HEK293T (cell line): ENCODE data around the gene COPS8.

Source experiments
- CTCF ChIA-PET: fragments of 350-600 bp; formaldehyde crosslinking; extraction: SDS; loops from one replicate; lab custom pipeline; 2021; ENCODE audit warnings: antibody characterized with exemption, inconsistent platforms; lab: Yijun Ruan, JAX
- POLR2A ChIA-PET: fragments of 350-600 bp; formaldehyde crosslinking; extraction: SDS; loops from one replicate; lab custom pipeline; 2020; ENCODE audit warnings: antibody characterized with exemption, inconsistent platforms; lab: Yijun Ruan, JAX
- DNase-seq: peaks from one replicate; pipeline ENCODE4 v3.0.0; 2012; ENCODE audit warnings: mixed read lengths; ENCODE audit errors: extremely low spot score
- ARNT ChIP-seq: fragments of 450-650 bp; IDR thresholded peaks from 2 replicates; pipeline ENCODE4 v1.6.1; 2017; ENCODE audit warnings: mild to moderate bottlenecking
- BHLHE40 ChIP-seq: fragments of 450-650 bp; IDR thresholded peaks from 2 replicates; pipeline ENCODE4 v1.6.1; 2016; ENCODE audit warnings: mild to moderate bottlenecking, moderate library complexity, borderline replicate concordance
- CTBP1 ChIP-seq: fragments of 450-650 bp; IDR thresholded peaks from 2 replicates; pipeline ENCODE4 v1.6.1; 2016; ENCODE audit warnings: borderline replicate concordance
- ELF4 ChIP-seq: fragments of 450-650 bp; IDR thresholded peaks from 2 replicates; pipeline ENCODE4 v1.6.1; 2017; ENCODE audit warnings: antibody characterized with exemption
- FOXA1 ChIP-seq: fragments of 450-650 bp; IDR thresholded peaks from 2 replicates; pipeline ENCODE4 v1.6.1; 2016; ENCODE audit warnings: mild to moderate bottlenecking
- FOXK2 ChIP-seq: fragments of 450-650 bp; IDR thresholded peaks from 2 replicates; pipeline ENCODE4 v1.6.1; 2016; ENCODE audit warnings: mild to moderate bottlenecking
- FOXM1 ChIP-seq: fragments of 450-650 bp; IDR thresholded peaks from 2 replicates; pipeline ENCODE4 v1.6.1; 2017; ENCODE audit warnings: mild to moderate bottlenecking, borderline replicate concordance
- HDGF ChIP-seq: fragments of 450-650 bp; IDR thresholded peaks from 2 replicates; pipeline ENCODE4 v1.6.1; 2017; ENCODE audit warnings: antibody characterized with exemption, borderline replicate concordance
- L3MBTL2 ChIP-seq: fragments of 450-650 bp; conservative IDR thresholded peaks from 2 replicates; pipeline ENCODE4 v1.6.1; 2016; ENCODE audit warnings: mild to moderate bottlenecking
- LEF1 ChIP-seq: fragments of 450-650 bp; IDR thresholded peaks from 2 replicates; pipeline ENCODE4 v1.6.1; 2017; ENCODE audit warnings: mild to moderate bottlenecking, borderline replicate concordance
- NFRKB ChIP-seq: fragments of 450-650 bp; IDR thresholded peaks from 2 replicates; pipeline ENCODE4 v1.6.1; 2016; ENCODE audit warnings: mild to moderate bottlenecking, moderate library complexity
- PKNOX1 ChIP-seq: fragments of 450-650 bp; IDR thresholded peaks from 2 replicates; pipeline ENCODE4 v1.6.1; 2016
- SP1 ChIP-seq: fragments of 450-650 bp; IDR thresholded peaks from 2 replicates; pipeline ENCODE4 v1.6.1; 2017
- SUZ12 ChIP-seq: fragments of 450-650 bp; IDR thresholded peaks from 2 replicates; pipeline ENCODE4 v1.6.1; 2016; ENCODE audit warnings: mild to moderate bottlenecking
- TARDBP ChIP-seq: fragments of 450-650 bp; IDR thresholded peaks from 2 replicates; pipeline ENCODE4 v1.6.1; 2016
- ZNF384 ChIP-seq: fragments of 450-650 bp; IDR thresholded peaks from 2 replicates; pipeline ENCODE4 v1.6.1; 2016

COPS8 gene

GRCh38 chr2:237085248-237086221 is at the start of gene COPS8:
Gene COPS8, plus strand, starts transcription at chr2:237085889. Its CDS starts 76 bp downstream, at chr2:237085965.
- TF ChIP-seq ELF4 (peak; percentile 71), L3MBTL2 (peak; percentile 83), FOXM1 (no peak)
- ChIA-PET POLR2A (interaction anchor here (0.7 to 2.1 kb wide), 6 partner anchors 9 to 205 kb away, joined by 3 to 8 read pairs (median 4); no protein-coding TSS in a partner anchor), CTCF (interaction anchor here (0.5 to 1.0 kb wide), 3 partner anchors 8 to 1319 kb away, joined by 3 to 4 read pairs (median 3); no protein-coding TSS in a partner anchor)
- peak; percentile 86 for DNase-seq

- POLR2A ChIA-PET = no interaction called here
- CTCF ChIA-PET = no interaction called here
- TF ChIP-seq CTBP1 = no peak
- TF ChIP-seq BHLHE40 = no peak
- TF ChIP-seq SP1 = no peak
- TF ChIP-seq SUZ12 = no peak
- TF ChIP-seq L3MBTL2 = no peak
- no peak for TF ChIP-seq FOXK2
- no peak for TF ChIP-seq ZNF384
- no peak for TF ChIP-seq FOXM1
- no peak for TF ChIP-seq HDGF
- no peak for TF ChIP-seq FOXA1
- TF ChIP-seq TARDBP = no peak
- DNase-seq = no peak
These were observed 46.2 kb upstream of the COPS8 start for GRCh38 chr2:237039301-237040031.

GRCh38 chr2:237041231-237041630 is 44.5 kb upstream of the COPS8 start:
- ChIA-PET POLR2A (no interaction called here), CTCF (interaction anchor here (0.7 kb wide), 1 partner anchor 203 kb away, joined by 5 read pairs; no protein-coding TSS in a partner anchor)
- TF ChIP-seq SUZ12 (no peak), ELF4 (no peak), ARNT (no peak), HDGF (no peak), BHLHE40 (no peak), NFRKB (no peak)
- no peak for DNase-seq

- no peak for DNase-seq
- CTCF ChIA-PET = interaction anchor here (0.7 kb wide), 1 partner anchor 204 kb away, joined by 5 read pairs; no protein-coding TSS in a partner anchor
These were observed 43.6 kb upstream of the COPS8 start for GRCh38 chr2:237042101-237042500.

GRCh38 chr2:237043866-237044265 is 41.8 kb upstream of the COPS8 start:
- DNase-seq = no peak
- POLR2A ChIA-PET = no interaction called here
- TF ChIP-seq BHLHE40 (no peak), NFRKB (no peak), L3MBTL2 (no peak), PKNOX1 (no peak), SUZ12 (no peak), SP1 (no peak), ARNT (no peak), ZNF384 (no peak), CTBP1 (no peak), FOXK2 (no peak), HDGF (no peak)
- CTCF ChIA-PET = no interaction called here

More at GRCh38 chr2:237042101-237042500, 43.6 kb upstream of the COPS8 start:
- TF ChIP-seq ZNF384 (no peak), SUZ12 (no peak), TARDBP (no peak), BHLHE40 (no peak), SP1 (no peak), CTBP1 (no peak), NFRKB (no peak), L3MBTL2 (no peak), LEF1 (no peak), HDGF (no peak), PKNOX1 (no peak), ELF4 (no peak), ARNT (no peak), FOXM1 (no peak), FOXK2 (no peak), FOXA1 (no peak)
- POLR2A ChIA-PET = no interaction called here

- no peak for DNase-seq
- TF ChIP-seq SP1 (no peak), SUZ12 (no peak), ARNT (no peak), PKNOX1 (no peak), TARDBP (no peak), ZNF384 (no peak), FOXK2 (no peak), LEF1 (no peak), FOXM1 (no peak), CTBP1 (no peak), BHLHE40 (no peak), HDGF (no peak), L3MBTL2 (no peak)
- ChIA-PET CTCF (no interaction called here), POLR2A (no interaction called here)
These were observed 41.4 kb upstream of the COPS8 start for GRCh38 chr2:237044281-237044680.
